Globus pallidus (tissue), 1 donor: Measurements from ENCODE around the gene KCP.

Experiments used
- DNase-seq: peaks from one replicate; pipeline ENCODE4 v3.0.0-alpha.2; 2015; ENCODE audit warnings: low spot score

KCP gene

GRCh38 chr7:128939075-128939860 lies 28.8 kb upstream of the KCP start:
- peak; percentile 36 for DNase-seq

- DNase-seq = peak; percentile 11
Measured at GRCh38 chr7:128938544-128939074, 28.1 kb upstream of the KCP start.

GRCh38 chr7:128937647-128938543 lies 27.4 kb upstream of the KCP start, which contains the start of gene IRF5:
TSS of gene IRF5 (plus strand) at chr7:128937927. CDS start at chr7:128942082, 4,155 bp downstream.
- peak; percentile 18 for DNase-seq

- no peak for DNase-seq
Measured at GRCh38 chr7:128937271-128937646, 26.8 kb upstream of the KCP start.

GRCh38 chr7:128936798-128937197 lies 26.3 kb upstream of the KCP start:
- no peak for DNase-seq

- no peak for DNase-seq
Measured at GRCh38 chr7:128935342-128935730, 24.8 kb upstream of the KCP start.

GRCh38 chr7:128934361-128935341 lies 24.1 kb upstream of the KCP start:
- DNase-seq = peak; percentile 38

GRCh38 chr7:128933180-128933891 lies 22.8 kb upstream of the KCP start:
- DNase-seq = peak; percentile 56

- no peak for DNase-seq
Measured at GRCh38 chr7:128932862-128933179, 22.3 kb upstream of the KCP start.

GRCh38 chr7:128931965-128932861 lies 21.7 kb upstream of the KCP start:
- no peak for DNase-seq

- DNase-seq = no peak
Measured at GRCh38 chr7:128931190-128931798, 20.8 kb upstream of the KCP start.

- DNase-seq = no peak
Measured at GRCh38 chr7:128928882-128929788, 18.6 kb upstream of the KCP start.

GRCh38 chr7:128928159-128928813 lies 17.8 kb upstream of the KCP start:
- no peak for DNase-seq

GRCh38 chr7:128924707-128925588 lies 14.4 kb upstream of the KCP start:
- DNase-seq = no peak

GRCh38 chr7:128923411-128923800 lies 12.9 kb upstream of the KCP start:
- no peak for DNase-seq

- no peak for DNase-seq
Measured at GRCh38 chr7:128922496-128923410, 12.2 kb upstream of the KCP start.
